Medulla oblongata (tissue), 1 donor: ENCODE data around the gene GCK.

Experiments used
- DNase-seq: peaks from one replicate; pipeline ENCODE4 v3.0.0-alpha.2; 2015; ENCODE audit errors: extremely low spot score

The GCK gene

DNA sequence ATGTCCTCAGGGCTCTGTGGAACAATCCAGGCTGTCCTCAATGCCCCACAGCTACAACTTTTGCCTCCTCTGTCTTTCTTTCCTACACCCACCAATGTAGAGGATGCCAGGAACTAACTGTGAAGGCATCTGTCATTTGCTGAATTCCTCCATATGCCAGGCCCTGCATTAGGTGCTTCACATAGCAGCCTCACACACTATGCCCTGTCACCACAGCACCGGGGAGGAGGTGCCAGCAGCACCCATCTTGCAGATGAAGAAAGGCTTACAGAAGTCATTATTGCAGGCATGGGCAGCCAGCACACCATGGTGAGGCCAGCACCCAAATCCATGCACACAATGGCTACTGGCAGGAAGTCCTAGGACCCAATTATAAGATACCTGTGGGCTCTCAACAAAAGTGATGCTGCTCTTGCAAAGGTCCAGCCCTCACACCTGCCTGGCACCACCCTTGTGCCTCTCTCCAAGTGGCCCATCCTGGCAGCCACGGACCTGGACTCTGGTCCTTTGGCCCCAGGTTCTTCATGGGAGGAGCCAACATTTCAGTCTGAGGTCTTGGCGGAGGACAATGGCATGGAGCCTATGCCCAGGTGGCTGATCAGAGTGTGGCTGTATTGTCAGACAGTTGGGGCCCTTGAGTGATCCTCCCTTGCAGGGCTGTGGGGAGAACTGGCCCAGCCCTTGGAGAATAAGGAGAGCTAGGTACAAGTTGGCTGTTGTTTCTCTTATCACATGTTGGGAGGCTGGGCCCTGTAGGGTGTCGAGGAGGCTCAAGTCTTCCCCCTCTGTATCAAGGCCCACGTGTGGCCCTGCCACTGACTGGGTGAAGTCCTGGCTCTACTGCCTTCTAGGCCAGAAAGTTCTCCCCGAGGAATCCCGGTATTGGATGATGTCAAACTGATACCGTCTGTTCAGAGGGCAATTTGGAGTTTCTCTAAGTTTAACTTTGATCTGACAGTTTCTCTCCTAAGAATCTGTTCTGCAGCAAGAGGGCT lies 33.8 kb downstream of the GCK start:
- DNase-seq = no peak

DNA sequence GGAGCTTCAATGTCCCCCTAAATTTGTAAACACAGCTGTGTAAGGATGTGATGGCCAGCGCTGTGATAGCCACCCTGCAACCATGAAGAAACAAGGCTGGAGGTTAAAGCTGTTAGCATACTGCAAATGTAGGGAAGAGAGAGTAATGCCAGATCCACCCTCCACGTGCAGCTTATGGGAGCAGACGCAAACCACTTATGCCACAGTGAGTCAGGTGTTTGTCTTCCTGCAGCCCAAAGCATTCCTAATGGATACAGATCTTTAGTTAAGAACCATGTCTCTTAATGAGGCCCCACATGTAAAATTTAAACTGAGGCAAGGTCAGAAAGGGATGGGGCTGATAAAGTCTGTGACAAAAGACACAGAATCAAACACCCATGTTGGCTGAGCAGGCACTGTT lies 34.5 kb downstream of the GCK start:
- no peak for DNase-seq

DNA sequence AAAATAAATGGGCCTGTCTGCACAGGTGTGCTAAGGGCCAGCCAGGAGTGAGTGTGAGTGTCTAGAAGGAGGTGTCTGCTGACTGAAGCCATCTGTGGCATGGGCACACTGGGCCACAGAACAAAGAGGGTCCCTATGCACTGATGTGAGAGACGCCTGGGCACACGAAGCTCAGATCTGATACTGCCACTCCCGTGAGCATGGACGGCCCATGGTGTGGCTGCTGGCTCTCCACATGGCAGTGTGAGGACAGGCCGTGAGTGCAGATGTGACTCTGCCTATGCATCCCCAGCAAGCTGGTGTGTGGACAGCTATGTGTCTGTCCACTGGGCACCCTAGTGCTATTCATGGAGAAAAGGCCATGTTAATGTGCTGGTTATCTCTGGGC lies 35.3 kb downstream of the GCK start:
- no peak for DNase-seq

DNA sequence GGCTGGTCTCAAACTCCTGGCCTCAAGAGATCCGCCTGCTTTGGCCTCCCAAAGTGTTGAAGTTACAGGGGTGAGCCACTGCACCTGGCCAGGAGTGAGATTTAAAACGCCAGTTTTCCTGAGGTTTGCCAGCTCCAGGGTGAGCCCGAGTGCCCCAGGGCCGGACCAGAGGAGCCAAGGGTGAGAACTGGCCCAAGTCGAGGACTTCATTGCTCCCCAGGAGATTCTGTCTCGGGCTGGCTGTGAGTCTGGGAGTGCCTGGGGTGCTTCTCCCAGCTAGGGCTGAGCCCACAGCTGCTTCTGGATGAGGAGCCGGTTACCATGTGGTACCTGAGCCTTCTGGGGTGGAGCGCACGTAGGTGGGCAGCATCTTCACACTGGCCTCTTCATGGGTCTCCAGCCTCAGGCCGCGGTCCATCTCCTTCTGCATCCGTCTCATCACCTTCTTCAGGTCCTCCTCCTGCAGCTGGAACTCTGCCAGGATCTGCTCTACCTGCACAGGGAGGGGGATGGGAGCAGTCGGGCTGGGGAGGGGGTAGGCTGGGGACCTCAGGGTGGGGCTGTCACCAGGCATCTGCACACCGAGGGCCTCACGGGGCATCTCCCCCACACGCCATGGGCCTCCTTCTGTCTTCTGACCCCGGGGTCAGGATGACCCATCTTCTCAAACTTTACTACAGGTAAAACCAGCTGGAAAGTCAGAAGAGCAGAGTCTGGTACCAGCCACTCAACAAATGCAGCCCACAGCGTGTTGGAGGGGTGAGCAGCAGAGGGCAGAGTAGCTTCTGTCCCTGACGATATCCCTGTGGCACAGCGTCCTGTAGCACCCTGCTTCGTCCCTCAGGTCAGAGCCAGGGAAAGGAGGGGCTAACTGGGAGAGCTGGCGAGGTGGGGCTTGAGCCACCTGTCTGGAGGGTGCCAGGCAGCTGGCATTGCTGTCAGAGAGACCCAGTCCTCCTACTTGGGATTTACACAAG lies 36.0 kb downstream of the GCK start:
- DNase-seq = no peak

DNA sequence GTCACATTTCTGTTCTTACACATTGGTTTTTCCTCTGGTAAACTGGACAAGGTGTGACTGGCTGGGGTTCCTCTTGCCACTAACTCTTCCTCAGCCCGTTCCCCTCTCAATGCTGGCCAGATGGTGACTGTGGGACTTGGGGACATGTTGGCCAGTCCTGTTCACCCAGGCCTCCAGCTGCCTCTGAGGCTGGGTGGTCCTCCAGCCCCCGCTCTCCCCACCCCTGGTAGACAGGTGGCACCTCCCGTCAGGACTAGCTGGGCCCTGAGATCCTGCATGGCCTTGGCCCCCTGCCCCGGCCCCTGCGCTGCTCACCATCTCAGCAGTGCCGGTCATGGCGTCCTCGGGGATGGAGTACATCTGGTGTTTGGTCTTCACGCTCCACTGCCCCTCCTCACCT lies 37.3 kb downstream of the GCK start:
- DNase-seq = no peak

DNA sequence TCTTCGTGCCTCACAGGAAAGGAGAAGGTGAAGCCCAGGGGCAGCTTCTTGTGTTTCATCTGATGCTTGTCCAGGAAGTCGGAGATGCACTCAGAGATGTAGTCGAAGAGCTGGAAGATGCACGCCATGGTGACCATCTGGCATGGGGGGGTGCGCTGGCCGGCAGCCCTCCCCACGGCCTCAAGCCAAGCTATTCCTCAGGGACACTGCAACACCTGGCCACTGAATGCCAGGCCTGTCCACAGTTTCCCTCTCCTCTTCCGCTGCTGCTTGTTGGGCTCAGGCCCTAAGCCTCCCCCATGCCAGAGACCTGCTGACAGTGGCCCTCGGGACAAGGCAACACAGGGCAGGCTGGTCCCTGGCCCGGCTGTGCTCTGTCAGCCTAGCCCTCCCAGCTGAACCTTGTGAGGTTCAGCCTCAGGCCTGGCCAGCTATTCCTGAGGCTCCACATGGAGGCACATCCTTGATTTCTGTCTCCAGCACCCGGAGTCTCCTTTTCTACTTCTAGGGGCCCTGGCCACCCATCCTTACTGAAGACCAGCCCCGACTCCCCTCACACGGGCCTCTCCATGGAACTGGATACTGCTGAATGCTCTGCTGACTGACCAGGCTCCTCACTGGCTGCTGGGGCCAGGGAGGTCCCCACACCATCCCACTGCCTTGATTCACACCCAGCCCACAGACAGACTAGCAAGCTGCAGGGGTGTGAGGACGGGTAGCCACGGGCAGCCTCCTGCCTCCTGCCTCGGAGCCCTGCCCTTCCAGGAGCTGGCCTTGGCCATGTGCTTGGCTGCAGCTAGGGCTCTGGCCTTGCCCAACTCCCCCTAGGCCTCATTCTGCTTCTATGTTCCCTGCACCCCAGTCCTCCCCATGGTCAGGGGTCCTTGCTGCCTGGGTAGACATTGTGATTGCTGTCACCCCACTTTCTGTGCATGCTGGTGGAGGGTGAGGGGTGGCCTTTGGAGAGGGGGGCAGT lies 38.0 kb downstream of the GCK start:
- no peak for DNase-seq

DNA sequence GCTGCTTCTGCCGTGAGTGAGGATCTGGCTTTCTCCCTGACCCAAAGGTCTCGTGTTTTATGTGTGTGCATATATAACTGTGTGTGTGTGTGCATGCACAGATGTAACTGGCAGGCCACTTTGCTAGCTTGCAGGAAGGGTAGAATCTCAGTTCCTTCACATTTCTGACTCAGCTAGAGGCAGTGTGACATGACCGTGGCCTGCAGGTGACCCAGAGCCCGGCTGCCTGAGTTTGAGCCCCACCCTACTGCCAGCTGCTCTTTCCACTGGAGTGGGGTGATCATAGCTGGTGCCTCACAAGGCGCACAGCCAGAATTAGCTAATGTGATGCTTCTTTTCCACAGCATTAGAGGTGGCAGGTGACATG lies 38.8 kb downstream of the GCK start:
- DNase-seq = no peak

DNA sequence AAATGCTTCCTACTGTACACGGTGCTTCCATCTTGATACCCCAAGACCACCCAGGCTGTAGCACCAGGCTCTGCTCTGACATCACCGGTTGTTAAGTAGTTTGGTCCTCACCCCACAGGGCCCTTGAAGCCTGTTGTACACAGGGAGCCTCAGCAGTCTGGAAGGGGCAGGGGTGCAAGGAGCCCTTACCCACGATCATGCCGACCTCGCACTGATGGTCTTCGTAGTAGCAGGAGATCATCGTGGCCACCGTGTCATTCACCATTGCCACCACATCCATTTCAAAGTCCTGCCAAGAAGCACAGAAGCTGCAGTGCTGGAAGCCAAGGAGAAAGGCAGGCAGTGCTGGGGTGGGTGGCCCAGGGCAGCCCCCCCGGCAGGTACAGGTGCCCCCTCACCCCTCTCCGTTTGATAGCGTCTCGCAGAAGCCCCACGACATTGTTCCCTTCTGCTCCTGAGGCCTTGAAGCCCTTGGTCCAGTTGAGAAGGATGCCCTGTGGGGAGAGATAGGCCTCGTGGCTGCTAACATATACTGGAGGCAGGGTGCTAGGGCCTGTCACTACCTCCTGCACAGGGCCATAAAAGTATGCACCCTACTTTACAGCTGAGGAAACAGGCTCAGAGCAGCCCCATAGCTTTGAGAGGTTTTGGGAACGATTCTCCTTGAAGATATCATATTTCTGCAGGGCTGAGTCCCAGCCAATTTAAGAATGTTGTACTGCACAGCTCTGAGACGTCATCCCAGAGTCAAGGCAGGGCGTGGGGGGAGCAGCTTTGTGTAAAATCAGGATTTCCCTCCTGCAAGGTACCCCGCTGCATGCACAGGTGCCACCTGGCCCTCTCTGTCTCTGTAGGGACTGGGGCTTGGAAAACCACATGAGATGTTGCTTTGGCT lies 39.4 kb downstream of the GCK start:
- no peak for DNase-seq

DNA sequence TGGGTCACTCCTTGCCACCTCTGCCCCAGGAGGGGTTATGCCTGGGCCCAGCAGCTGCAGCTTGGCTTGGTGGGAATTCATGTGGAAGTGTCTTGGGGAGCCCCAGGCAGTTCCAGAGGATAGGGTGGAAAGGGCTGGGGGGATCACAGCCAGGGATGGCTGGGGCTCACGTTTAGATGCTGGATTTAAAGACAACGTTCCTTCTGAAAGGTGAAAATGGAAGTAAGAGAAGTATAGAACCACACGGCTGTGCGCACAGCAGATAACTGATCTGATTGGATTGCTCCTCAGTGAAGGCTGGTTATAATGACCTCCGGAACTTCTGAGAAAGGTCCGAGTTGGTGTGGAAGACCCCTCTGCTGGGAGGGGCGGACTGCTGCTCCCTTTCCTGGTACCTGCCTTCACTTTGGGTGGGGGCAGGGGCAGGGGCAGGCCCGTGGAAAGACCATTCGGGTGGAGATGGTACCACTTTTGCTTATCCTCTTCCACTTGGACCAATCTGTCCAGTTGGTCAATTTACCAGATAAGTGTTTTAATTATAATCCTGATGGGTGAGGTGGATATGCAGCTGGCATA lies 40.2 kb downstream of the GCK start:
- DNase-seq = no peak

DNA sequence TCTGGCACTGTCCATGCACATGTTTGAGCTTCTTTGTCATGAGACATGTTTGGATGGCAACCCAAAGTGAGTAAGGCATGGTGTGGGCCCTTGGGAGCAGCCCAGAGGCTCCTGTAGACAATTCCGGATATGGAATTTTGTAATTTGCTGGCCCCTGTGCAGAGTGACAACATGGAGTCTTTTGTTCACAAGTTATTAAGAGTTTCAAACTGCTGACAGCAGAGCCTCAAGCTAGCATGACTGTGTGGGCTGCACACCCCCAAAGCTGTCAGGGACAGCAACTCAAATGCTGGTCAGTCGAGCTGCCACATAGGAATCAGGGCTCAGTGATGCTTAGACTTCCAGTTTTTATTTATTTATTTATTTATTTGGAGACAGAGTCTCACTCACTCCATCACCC lies 41.1 kb downstream of the GCK start:
- no peak for DNase-seq

DNA sequence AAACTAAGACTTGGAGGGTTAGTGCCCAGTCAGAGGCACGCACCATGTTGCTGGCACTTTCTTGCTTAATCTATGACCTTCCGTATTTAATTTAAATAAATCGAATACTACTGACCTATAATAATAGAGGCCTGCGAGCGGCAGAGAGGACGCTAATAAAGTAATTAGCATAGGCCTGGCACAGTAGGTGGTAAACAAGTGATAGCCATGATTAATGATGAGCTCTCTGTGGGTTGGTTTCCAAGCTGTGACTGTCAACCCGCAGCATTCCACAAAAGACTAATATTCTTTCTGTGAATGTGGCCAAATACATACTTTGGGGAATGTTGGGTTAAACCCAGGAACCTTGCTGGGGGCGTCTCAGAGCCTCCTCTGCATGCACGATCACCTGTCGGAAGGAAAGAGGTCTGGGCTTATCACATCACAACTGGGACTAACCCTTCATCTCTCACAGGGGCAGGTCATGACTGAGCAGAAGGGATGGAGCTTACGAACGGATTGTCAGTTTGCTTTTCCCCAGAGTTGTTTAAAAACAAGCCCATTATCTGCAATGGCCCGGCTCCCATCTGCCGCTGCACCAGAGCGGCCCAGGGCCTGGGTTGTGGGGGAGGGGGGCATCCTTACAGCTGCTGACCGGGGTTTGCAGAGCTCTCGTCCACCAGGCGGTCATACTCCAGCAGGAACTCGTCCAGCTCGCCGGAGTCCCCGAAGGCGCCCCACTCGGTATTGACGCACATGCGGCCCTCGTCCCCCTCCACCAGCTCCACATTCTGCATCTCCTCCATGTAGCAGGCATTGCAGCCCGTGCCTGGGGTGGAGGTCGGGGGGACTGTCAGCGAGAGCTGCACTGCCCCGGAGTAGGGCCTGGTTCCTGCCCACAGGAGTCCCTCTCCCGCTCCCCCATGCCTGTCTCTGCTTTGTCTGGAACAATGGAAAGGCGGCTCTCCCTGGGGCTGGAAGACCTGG lies 41.9 kb downstream of the GCK start:
- no peak for DNase-seq

DNA sequence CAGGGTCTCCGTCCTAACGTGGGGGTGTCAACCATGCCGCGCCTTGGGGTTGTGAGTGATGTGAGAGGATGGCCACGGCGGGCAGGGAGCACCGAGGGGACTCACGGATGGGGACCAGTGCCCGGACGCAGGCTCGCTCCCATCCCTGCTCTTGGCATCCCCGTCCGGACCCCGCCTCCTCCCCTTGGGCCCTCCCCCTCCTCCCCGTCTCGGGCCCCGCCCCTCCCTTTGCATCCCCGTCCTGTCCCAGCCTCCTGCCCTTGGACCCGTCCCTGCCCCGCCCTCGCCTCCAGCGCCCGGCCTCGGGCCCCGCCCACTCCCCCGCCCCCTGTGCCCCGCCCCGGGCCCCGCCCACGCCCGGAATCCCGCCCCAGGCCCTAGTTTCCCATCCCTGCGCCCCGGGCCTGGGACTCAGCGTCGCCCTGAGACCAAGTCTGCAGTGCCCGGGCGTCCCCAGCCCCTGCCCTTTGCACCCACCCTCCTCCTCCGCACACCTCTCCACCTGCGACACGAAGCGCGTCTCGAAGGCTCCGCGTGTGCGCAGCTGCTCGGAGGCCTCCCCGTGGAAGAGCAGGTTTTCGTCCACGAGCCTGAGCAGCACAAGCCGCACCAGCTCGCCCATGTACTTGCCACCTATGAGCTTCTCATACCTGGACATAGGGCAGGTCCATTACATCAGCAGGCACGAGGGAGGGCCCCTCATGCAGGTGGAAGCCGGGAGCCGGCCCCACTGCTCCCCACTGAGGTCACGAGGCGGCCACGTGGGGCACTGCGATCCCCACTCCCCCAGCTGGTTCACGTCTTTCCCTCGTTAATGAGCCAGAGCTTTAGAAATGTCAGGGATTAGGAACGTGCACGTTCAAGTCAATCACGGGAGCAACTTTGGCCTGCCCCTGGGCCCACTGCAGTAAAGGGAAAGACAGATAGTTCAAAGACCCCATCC lies 43.0 kb downstream of the GCK start:
- peak; percentile 57 for DNase-seq

DNA sequence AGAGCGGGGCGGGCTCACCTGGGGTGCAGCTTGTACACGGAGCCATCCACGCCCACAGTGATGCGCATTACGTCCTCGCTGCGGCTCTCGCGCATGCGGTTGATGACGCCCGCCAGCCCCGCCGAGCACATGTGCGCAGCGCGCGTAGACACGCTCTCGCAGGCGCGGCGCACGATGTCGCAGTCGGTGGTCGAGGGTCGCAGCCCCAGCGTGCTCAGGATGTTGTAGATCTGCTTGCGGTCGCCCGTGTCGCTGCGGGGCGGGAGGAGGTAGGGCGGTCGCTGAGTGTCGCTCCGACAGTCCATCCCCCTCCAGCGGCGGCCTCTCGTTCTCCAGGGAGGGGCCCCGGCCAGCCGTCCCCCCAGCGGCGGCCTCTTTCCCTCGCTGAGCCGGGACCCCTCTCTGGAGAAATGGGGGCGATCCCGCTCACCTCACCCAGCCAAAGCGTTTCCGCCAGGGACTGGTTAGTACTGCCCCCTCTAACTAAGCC lies 43.7 kb downstream of the GCK start:
- DNase-seq = no peak

DNA sequence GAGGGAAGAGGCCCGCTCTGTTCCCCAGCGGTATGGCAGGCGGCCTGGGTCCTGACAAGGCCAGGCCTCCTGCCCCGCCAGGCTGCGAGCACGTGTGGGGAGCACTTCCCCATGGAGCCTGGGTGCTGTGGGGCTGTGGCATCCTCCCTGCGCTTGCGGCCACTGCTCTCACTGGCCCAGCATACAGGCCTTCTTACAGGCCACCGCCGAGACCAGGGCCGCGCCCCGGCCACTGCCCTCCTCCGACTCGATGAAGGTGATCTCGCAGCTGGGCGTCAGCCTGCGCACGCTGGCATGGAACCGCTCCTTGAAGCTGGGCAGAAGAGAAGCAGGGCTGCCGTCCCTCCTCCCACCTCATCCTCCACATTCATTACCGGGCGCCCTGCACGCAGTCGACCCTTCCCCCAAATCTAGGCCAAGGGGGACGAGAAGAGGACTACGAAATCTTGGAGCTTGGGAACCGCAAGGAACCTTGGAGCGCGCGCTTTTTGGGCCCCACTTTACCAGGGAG lies 44.2 kb downstream of the GCK start:
- no peak for DNase-seq

DNA sequence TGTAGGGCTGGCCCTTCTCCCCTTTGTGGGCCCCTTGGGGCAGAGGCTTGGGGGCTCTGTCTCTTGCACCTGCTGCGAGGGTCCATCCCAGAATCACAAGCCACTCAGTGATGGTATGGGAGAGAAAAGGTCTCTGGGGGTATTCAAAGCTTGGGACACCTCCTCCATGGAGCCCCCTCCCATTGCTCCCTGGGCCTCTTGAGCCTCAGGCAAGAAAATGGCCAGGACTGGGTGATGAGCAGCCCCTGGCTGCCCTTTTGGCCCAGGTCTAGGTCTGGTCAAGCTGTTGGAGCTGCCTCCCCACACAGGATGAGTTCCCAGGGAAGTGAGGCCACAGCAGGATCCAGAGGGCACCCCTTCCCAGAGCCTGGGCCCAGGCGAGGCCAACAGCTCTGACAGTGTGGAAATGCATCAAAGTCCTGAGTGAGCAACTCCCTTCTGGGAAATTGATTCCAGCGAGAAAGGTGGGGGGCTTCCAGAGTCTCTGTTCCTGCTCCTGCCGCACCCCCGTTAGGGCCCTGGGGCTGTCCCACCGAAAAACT lies 44.7 kb downstream of the GCK start:
- DNase-seq = no peak

DNA sequence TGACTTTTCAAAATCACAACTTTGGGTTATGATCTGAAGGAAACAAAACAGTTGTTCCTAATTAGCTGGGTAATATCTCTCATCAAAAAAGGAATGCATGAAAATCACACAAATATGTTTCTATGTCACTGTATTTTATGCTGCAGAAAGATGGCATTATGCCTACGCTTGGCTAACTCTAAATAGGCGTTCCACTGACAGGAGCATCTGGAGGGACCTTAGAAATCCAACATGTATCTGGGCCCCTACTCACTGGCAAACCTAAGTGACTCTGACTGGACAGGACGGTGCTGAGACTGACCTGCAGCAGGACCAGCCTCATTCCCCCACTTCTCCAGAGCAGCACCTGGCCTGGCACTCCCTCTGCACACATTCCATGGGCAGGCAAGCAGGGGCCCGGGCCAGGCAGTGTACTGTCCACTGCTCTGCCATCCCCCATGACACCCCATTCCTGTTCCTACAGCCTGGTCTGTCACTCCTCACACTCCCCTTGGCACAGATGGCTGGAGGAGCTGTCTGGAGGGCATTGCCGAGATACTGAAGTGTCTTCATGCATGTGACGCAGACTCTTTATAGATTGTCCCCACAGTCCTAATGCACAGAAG lies 45.5 kb downstream of the GCK start:
- no peak for DNase-seq

DNA sequence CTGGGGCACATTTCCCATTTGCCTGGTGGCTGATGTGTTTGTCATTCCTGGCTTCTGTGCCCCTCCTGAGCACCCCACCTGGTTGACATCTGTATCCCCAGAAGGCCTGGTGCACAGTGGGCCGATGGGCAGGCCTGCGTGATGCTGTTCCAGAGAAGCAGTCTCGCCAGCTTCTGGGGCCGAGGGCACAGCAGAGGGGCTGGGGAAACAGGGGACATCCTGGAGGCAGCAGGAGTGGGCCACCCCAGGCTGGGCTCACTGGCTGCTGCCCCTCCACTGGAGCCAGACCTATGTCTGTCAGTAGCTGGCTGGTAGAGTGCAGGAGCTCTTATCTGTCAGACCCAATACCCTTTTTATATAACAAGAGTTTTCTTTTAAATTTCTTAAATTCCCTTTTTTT lies 47.2 kb downstream of the GCK start:
- DNase-seq = no peak
